Activated CD8-positive, alpha-beta memory T cell treated with anti-CD3 and anti-CD28 coated beads, Interleukin-2, amount 50 U/mL, for 1 hour (primary cell): Measurements from ENCODE around the gene TRAPPC12.
A peak's percentile ranks its signal among the peaks of the same experiment; 100 is the strongest.
"Not testable (repeated sequence)": the region's sequence is repeated elsewhere in the genome, so short reads cannot be mapped to it uniquely, and the experiment has no call there.

Source experiments
- DNase-seq: peaks from one replicate; pipeline ENCODE4 v3.0.0-alpha.2; 2020; ENCODE audit errors: extremely low read depth

TRAPPC12 gene

DNA sequence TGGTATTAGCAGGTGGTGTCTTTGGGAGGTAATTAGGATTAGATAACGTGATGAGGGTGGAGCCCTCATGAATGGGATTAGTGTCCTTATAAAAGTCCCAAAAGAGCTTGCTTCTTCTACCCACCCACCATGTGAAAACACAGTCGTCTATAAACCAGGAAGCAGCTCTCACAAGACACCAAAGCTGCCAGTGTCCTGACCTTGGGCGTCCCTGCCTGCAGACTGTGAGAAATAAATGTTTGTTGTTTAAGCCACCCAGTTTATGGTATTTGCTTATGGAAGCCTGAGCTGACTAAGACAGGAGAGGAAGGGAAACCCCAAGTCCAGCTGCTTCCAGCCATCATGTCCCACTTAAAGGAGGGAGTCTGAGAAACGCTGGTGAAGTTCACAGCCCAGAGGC is 126.3 kb downstream of the TRAPPC12 start:
- DNase-seq: no peak

DNA sequence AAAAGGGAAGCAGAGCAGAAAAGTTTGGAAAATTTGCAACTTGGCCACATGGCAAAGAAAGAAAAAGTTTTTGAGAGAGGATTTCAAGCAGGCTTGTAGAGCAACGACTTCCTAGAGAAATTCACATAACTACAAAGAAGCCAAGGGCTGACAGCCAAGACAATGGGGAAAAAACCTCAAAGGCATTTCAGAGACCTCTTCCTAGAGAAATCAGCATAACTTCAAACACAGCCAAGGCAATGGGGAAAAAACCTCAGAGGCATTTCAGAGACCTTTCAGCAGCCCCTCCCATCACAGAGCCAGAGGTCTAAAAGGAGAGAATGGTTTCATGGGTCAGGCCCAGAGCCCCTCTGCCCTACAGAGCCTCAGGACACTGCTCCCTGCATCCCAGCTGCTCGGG is 132.6 kb downstream of the TRAPPC12 start:
- DNase-seq: no peak

DNA sequence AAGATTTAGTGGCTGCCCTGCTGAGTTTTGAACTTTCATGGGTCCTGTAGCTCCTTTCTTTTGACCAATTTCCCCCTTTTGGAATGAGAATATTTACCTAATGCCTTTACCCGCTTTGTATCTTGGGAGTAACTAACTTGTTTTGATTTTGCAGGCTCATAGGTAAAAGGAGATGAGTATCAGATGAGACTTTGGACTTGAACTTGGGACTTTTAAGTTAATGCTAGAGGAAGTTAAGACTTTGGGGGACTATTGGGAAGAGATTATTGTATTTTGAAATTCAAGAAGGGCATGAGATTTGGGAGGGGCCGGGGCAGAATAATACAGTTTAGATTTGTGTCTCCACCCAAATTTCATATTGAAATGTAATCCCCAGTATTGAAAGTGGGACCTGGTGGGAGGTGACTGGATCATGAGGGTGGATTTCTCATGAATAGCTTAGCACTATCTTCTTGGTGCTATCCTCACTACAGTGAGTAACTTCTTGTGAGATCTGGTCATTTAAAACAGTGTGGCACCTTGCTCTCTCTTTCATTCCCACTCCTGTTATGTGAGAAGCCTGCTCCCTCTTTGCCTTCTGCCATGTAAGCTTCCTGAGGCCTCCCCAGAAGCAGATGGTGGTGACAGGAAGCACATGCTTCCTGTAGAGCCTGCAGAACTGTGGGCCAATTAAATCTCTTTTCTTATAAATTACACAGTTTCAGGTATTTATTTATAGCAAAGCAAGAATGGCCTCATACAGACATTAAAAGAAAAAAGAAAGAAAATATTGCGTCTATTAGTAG is 133.7 kb downstream of the TRAPPC12 start:
- no peak for DNase-seq

DNA sequence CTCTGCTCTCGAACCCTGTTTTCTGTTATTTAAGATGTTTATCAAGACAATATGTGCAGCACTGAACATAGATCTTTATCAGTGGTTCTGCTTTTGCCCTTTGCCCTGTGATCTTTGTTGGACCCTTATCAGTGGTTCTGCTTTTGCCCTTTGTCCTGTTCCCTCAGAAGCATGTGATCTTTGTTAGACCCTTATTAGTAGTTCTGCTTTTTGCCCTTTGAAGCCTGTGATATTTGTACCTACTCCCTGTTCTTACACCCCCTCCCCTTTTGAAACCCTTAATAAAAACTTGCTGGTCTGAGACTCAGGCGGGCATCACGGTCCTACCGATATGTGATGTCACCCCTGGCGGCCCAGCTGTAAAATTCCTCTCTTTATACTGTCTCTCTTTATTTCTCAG is 135.9 kb downstream of the TRAPPC12 start:
- DNase-seq: not testable (repeated sequence)

DNA sequence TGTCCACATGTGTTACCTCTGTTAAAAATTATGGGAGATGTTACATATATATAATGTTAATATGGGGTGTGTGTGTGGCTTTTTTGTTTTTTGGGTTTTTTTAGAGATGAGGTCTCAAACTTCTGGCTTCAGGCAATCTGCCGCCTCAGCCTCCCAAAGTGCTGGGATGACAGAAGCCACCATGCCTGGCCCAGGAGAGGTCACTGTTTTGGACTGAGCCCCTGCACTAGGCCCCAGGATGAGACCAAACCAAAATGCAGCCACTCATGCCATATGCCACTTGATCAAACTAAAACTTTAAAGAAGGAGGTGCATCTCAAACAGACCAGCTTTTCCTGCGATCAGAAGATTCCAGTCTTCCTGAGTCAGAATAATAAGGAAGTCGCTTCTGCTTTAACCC is 137.3 kb downstream of the TRAPPC12 start:
- no peak for DNase-seq

DNA sequence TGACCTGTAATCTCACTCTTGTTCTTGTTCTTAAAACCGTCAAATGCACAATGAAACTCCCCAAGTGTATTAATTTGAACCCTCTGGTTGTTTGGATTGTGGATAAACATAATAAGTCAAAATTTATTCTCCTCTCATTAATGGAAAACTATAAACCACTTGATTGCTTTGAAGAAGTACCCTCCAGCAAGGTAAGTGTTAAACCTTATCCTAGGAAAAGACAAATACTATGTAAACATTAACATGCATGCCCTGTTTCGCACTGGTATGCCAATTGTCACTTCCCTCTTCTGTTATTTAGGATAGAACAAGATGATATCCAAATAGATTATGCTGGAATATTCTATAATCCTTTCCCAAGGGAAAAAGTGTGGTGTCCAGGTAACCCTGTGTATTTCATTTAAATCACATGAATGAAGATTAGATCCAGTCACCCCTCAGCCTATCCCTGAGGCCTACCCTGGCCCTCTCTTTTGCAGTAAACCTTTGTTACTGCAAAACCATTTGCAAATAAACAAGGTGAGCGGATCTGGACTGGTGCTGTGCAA is 138.5 kb downstream of the TRAPPC12 start:
- no peak for DNase-seq

DNA sequence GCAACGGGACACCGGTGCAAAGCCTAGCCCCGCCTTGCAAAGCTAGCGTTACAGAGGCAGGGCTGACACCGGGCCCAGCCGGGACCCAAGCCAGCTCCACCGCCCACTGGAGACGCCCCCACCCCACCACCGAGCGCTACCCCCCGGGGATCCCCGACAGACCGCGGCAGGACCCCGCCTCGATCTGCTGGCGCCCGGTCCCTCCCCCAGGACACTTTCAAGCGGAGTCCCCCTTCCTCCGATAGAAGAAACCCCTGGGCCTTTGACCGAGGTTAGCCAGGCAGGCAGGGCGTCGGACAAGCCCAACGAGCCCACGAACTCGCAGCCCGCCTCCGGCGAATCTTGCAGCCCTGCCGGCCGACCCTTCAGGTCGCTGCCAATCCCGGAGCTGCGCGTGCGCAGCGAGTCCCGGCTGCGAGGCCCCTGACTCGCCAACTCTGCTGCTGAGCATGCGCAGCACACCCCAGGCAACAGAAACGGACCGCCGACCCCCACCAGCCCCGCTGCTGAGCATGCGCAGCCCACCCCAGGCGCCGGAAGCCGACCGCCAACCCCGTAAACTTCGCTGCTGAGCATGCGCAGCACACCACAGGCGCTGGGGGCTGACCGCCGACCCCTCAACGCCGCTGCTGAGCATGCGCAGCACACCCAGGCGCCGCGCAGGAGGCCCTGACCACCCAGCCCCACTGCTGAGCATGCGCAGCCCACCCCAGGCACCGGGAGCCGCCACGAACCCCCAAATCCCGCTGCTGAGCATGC is 139.2 kb downstream of the TRAPPC12 start:
- DNase-seq: peak; percentile 94

DNA sequence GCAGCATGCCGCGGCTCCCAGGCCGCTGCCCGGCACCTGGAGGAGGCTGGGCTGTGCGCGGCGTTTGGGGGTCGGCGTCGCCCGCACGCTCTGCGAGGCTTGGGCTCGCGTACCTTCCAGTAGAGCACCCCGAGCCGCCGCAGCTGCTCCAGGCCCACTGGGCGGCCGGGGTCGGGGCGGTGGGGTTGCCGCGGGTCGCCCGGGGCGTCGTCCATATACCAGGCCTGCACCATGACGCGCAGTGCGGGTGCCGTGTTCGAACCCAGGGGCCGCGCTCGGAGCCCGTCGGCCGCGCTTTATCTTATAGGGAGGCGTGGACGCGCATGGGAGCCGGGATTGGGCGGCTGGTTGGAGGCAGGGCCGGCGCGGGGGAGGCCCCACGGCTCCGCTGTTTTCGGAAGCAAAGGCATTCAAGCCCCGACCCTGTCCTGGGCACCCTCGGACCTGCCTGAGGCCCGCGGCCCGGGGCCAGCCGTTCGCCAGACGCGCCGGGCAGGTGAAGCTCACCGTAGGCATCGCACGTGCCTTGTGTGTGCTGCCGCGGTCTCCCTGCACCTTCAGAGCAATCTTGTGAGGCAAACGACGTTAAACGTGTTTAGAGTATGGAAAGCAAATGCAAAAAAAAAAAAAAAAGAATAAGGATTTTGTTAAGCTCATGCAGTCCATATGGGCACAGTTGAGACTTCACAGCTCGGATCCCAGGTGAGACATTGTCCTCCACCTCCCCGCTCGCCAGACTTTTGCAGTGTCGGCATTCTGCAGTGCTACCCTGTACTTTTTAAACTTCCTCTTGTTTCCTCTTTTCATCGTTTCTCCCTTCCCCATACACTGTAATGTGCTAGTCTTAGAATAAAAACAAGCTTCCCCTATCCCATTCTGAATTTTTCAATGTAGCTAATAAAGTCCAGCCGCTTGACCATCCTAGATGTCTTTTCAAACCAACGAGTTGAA is 140.0 kb downstream of the TRAPPC12 start, which contains the start of gene ADI1:
Gene ADI1, minus strand, starts transcription at position 277 of the 951 bp plus-strand sequence. Its CDS starts 44 bp downstream, at position 233.
- peak; percentile 22 for DNase-seq

DNA sequence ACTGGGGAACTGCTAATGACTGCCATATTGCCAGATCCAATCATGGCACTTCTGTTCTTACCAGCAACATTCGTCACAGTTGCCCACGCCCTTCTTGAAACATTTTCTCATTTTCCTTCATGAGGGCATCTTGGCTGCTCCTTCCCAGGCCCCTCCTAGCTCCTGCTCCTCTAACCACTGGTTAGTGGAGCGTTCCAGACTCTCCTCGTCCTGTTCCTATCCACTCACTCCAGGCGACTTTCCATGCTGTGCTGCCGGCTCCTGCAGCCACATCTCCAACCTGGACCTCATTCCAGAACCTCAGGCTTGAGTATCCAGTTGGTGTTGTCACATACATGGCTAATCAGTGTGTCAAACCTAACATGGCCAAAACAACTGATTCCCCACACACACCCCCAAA is 141.1 kb downstream of the TRAPPC12 start:
- DNase-seq: no peak

DNA sequence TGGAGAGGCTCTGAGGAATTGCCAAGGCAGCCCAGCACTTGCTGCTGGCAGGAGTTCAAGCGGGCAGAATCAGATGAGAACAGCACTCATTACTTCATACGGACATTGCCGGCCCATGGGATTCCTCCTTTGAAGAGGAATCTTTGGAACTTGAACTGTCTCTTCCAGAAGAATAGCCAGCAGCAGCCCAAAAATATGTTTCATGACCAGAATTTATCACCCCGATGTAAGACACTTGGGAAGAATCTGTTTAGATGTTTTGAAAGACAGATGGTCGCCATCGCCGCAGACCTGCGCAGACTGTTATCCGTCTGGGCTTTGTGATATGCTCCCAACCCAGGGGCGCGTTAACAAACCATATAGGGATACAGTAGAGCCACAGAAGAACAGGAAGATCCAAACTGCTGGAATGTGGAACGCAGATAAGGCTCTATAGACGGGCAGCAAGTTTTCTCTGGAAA is 143.5 kb downstream of the TRAPPC12 start:
- no peak for DNase-seq

DNA sequence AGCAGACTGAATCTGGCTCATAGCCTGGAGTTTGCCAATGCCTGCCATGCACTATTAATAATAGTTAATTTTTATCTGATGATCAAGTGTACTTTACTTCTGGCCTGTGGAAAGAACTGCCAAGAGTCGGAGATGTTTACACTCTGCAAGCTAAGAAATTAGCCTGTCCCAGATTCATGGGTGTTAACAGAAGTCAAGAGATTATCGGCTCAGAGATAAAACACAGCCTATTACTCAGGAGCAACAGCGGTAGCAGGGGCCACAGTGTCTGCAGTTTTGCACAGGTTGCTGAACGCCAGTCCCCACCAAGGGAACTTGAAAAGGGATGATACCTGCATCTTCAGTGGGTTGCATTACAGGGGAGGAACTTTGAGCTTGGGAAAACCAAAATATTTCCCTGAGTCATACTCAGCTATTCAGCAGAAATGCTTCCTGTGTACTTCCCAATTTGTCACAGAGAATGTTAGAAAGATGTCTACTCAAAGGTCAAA is 144.1 kb downstream of the TRAPPC12 start:
- no peak for DNase-seq

DNA sequence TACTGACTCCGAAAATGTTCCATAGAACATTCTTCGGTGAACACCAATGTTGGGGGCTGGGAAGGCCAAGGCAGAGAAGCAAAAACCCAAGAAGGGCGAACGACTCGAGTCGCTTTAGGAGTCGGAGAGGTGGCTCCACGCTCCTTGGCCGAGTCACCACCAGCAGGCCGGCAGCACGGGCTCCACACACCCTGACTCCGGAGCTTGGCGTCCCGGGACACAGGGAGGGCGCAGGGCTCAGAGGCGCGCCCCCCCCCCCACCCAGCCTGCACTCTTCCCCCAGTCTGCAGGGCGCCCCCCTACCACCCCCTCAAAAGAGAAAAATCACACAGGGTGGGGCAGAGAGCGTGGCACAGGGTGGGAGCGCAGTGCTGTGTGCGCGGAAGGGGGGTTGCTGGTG is 147.4 kb downstream of the TRAPPC12 start:
- DNase-seq: no peak

DNA sequence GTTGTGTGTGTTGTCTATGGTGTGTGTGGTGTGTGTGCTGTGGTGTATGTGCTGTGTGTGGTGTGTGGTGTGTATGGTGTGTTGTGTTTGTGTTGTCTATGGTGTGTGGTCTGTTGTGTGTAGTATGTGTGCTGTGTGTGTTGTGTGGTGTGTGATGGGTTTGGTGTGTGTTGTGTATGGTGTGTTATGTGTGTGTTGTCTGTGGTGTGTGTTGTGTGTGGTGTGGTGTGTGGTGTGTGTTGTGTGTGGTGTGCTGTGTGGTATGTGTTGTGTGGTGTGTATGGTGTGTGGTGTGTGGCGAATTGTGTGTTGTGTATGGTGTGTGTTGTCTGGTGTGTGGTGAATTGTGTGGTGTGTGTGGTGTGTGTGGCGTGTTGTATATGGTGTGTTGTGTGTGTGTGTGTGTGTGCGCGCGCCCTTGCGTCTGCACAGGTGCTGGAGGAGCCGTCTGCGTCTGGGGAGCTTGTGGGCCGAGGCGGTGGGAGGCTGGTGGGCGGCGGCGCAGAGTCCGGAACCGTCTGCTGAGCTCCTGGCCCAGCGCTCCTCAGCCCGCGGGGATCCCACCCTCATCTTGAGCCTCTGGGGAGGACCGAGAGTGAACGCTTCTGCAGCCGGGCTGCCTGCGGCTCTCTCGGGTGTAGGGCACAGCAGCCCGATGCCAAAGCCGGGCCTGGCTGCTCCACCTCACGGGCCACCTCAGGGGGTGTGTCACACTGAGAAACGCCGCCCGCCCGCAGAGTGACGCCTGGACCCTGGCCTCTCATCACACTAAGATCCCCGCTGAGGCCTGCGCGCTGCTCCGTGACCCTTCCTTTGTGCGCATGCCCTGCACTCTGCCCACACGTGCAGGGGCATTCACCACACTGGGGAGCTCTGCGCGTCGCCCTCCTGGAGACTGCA is 148.6 kb downstream of the TRAPPC12 start:
- no peak for DNase-seq
